Astrocyte (in vitro differentiated cells and primary cell): ENCODE results near the gene HSD17B3.

Experiments used
- CTCF ChIP-seq: IDR thresholded peaks from 2 replicates; pipeline ENCODE4 v1.5.1; 2011; ENCODE audit warnings: low read depth, mild to moderate bottlenecking, inconsistent platforms, low read length, moderate library complexity; ENCODE audit not compliant: insufficient read depth
- EZH2 ChIP-seq: IDR thresholded peaks from 2 replicates; pipeline ENCODE4 v1.6.1; 2012; ENCODE audit warnings: mild to moderate bottlenecking, low read length, inconsistent platforms; ENCODE audit not compliant: insufficient read depth

- no peak for TF ChIP-seq CTCF
- TF ChIP-seq EZH2, result no peak
Observed at GRCh38 chr9:96236854-96237550, 65.0 kb downstream of the HSD17B3 start.
